Measurements from ENCODE around the gene RFC2.
"Not testable (repeated sequence)": the region's sequence is repeated elsewhere in the genome, so short reads cannot be mapped to it uniquely, and the experiment has no call there.

Gene RFC2

GRCh38 chr7:74219416-74219815, 34.8 kb downstream of the RFC2 start:
- no peak for DNase-seq

GRCh38 chr7:74218343-74218698, 35.9 kb downstream of the RFC2 start:
- DNase-seq: no peak

GRCh38 chr7:74217455-74218342, 36.5 kb downstream of the RFC2 start:
- DNase-seq: peak in 10 of 51 donors; percentile 11 to 51 (median 21)

- DNase-seq: no peak
Observed at GRCh38 chr7:74216361-74216761, 37.8 kb downstream of the RFC2 start.

- no peak for DNase-seq
Observed at GRCh38 chr7:74215921-74216320, 38.3 kb downstream of the RFC2 start.

- no peak for DNase-seq
Observed at GRCh38 chr7:74214816-74215630, 39.2 kb downstream of the RFC2 start.

GRCh38 chr7:74212661-74213060, 41.5 kb downstream of the RFC2 start:
- peak in 1 of 51 donors; percentile 11 for DNase-seq

- DNase-seq: not testable (repeated sequence)
Observed at GRCh38 chr7:74208241-74208640, 46.0 kb downstream of the RFC2 start.

GRCh38 chr7:74207586-74207985, 46.6 kb downstream of the RFC2 start:
- DNase-seq: no peak

GRCh38 chr7:74206589-74207120, 47.5 kb downstream of the RFC2 start:
- peak in 50 of 51 donors; percentile 26 to 93 (median 74) for DNase-seq

- DNase-seq: not testable (repeated sequence)
Observed at GRCh38 chr7:74206052-74206451, 48.1 kb downstream of the RFC2 start.

- DNase-seq: no peak
Observed at GRCh38 chr7:74203956-74204618, 50.1 kb downstream of the RFC2 start.

- peak in 2 of 51 donors; percentile 19 to 20 for DNase-seq
Observed at GRCh38 chr7:74202841-74203556, 51.2 kb downstream of the RFC2 start.

GRCh38 chr7:74199551-74200355, 54.4 kb downstream of the RFC2 start:
- DNase-seq: no peak

GRCh38 chr7:74197449-74198124, 56.6 kb downstream of the RFC2 start:
- DNase-seq: no peak

GRCh38 chr7:74195968-74196654, 58.1 kb downstream of the RFC2 start:
- DNase-seq: peak in 30 of 51 donors; percentile 8 to 69 (median 32)

GRCh38 chr7:74195139-74195860, 58.9 kb downstream of the RFC2 start:
- peak in 20 of 51 donors; percentile 3 to 55 (median 28) for DNase-seq

GRCh38 chr7:74194686-74195085, 59.5 kb downstream of the RFC2 start:
- peak in 1 of 51 donors; percentile 4 for DNase-seq
